SK-N-SH treated with all-trans-retinoic acid at 6 μM for 48 hours (cell line): ENCODE measurements around the gene RGS10.
"Not testable (repeated sequence)": the region's sequence is repeated elsewhere in the genome, so short reads cannot be mapped to it uniquely, and the experiment has no call there.

Experiments
- ATAC-seq: fragments of 200-7000 bp; cut with Tn5 transposase; 3 replicates; pipeline ENCODE4 v1.9.1; 2020; ENCODE audit warnings: mild to moderate bottlenecking, moderate library complexity
- BACH2 ChIP-seq: fragments of 250-450 bp; sonication (Bioruptor Pico); IDR thresholded peaks from 2 replicates; pipeline ENCODE4 v1.9.0; 2021; ENCODE audit warnings: mild to moderate bottlenecking, borderline replicate concordance
- CSDC2 ChIP-seq: fragments of 250-450 bp; sonication (Bioruptor Pico); IDR thresholded peaks from 2 replicates; pipeline ENCODE4 v1.5.0; 2020; ENCODE audit warnings: mild to moderate bottlenecking, moderate library complexity
- ESRRG ChIP-seq: fragments of 250-450 bp; sonication (Bioruptor Pico); IDR thresholded peaks from 2 replicates; pipeline ENCODE4 v1.6.1; 2021; ENCODE audit warnings: mild to moderate bottlenecking
- GLIS3 ChIP-seq: fragments of 250-450 bp; sonication (Bioruptor Pico); IDR thresholded peaks from 2 replicates; pipeline ENCODE4 v1.5.0; 2020; ENCODE audit warnings: mild to moderate bottlenecking, moderate library complexity
- ISL1 ChIP-seq: fragments of 250-450 bp; sonication (Bioruptor Pico); IDR thresholded peaks from 2 replicates; pipeline ENCODE4 v2.1.2; 2022; ENCODE audit warnings: mild to moderate bottlenecking, moderate library complexity
- OSR1 ChIP-seq: fragments of 250-450 bp; sonication (Bioruptor Pico); IDR thresholded peaks from 2 replicates; pipeline ENCODE4 v1.8.0; 2022; ENCODE audit warnings: moderate library complexity, mild to moderate bottlenecking, inconsistent platforms
- PPARA ChIP-seq: fragments of 250-450 bp; sonication (Bioruptor Pico); IDR thresholded peaks from 2 replicates; pipeline ENCODE4 v1.5.0; 2020; ENCODE audit warnings: mild to moderate bottlenecking, borderline replicate concordance
- RARB ChIP-seq: fragments of 250-450 bp; sonication (Bioruptor Pico); IDR thresholded peaks from 2 replicates; pipeline ENCODE4 v1.8.0; 2021; ENCODE audit warnings: mild to moderate bottlenecking, moderate library complexity
- SNAI2 ChIP-seq: fragments of 250-450 bp; sonication (Bioruptor Pico); IDR thresholded peaks from 2 replicates; pipeline ENCODE4 v1.5.0; 2020; ENCODE audit warnings: mild to moderate bottlenecking, moderate library complexity
- TCF4 ChIP-seq: fragments of 250-450 bp; sonication (Bioruptor Pico); IDR thresholded peaks from 2 replicates; pipeline ENCODE4 v1.8.0; 2021; ENCODE audit warnings: mild to moderate bottlenecking, moderate library complexity, borderline replicate concordance
- ZC3H10 ChIP-seq: fragments of 250-450 bp; sonication (Bioruptor Pico); IDR thresholded peaks from 2 replicates; pipeline ENCODE4 v1.5.1; 2021; ENCODE audit warnings: mild to moderate bottlenecking, moderate library complexity
- ZFP3 ChIP-seq: fragments of 250-450 bp; sonication (Bioruptor Pico); IDR thresholded peaks from 2 replicates; pipeline ENCODE4 v1.5.0; 2020; ENCODE audit warnings: mild to moderate bottlenecking, moderate library complexity
- ZFP30 ChIP-seq: fragments of 450-650 bp; formaldehyde crosslinking; IDR thresholded peaks from 2 replicates; pipeline ENCODE4 v1.5.0; 2022; ENCODE audit warnings: mild to moderate bottlenecking, moderate library complexity
- ZNF565 ChIP-seq: fragments of 450-650 bp; formaldehyde crosslinking; conservative IDR thresholded peaks from 2 replicates; pipeline ENCODE4 v1.5.0; 2020; ENCODE audit warnings: low read depth, mild to moderate bottlenecking, moderate library complexity
- ZNF70 ChIP-seq: fragments of 450-650 bp; formaldehyde crosslinking; IDR thresholded peaks from 2 replicates; pipeline ENCODE4 v1.5.0; 2020; ENCODE audit warnings: mild to moderate bottlenecking, moderate library complexity
- ZNF8 ChIP-seq: fragments of 450-650 bp; formaldehyde crosslinking; IDR thresholded peaks from 2 replicates; pipeline ENCODE4 v1.5.0; 2020; ENCODE audit warnings: mild to moderate bottlenecking, moderate library complexity
- TF ChIP-seq, protein P1 (sequence below): fragments of 250-450 bp; sonication (Bioruptor Pico); IDR thresholded peaks from 2 replicates; pipeline ENCODE4 v1.8.0; 2020; ENCODE audit warnings: mild to moderate bottlenecking, moderate library complexity, borderline replicate concordance
- TF ChIP-seq, protein P2 (sequence below): fragments of 250-450 bp; sonication (Bioruptor Pico); IDR thresholded peaks from 2 replicates; pipeline ENCODE4 v1.5.1; 2020; ENCODE audit warnings: low read depth, mild to moderate bottlenecking, moderate library complexity
- TF ChIP-seq, protein P3 (sequence below): fragments of 250-450 bp; sonication (Bioruptor Pico); IDR thresholded peaks from 2 replicates; pipeline ENCODE4 v1.8.0; 2021; ENCODE audit warnings: low read depth, mild to moderate bottlenecking, moderate library complexity, borderline replicate concordance
- TF ChIP-seq, protein P4 (sequence below): fragments of 250-450 bp; sonication (Bioruptor Pico); IDR thresholded peaks from 2 replicates; pipeline ENCODE4 v1.5.1; 2021; ENCODE audit warnings: mild to moderate bottlenecking, moderate library complexity

Gene RGS10

DNA sequence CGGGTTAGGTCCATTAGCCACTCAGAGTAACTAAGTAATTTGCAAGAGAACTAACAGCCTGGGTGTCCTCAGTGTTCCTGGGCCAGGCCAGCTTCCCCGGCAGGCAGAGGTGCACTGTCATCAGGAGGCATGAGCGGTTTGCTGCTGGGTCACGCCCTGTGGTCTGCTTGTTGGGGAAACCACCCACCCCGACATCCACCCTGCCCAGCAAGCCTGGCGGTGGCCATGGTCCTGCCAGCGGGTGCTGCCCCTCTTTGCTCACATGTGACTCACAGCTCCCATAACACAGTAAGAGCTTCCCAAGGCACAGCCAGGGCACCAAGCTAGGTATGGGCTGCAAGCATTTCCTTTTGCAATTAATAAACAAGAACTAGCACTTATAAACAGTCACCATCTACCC is 75.9 kb downstream of the RGS10 start:
- TF ChIP-seq GLIS3 (CRISPR knock-in tag): no peak
- TF ChIP-seq ZFP3 (CRISPR knock-in tag): no peak
- TF ChIP-seq, protein P1, sequence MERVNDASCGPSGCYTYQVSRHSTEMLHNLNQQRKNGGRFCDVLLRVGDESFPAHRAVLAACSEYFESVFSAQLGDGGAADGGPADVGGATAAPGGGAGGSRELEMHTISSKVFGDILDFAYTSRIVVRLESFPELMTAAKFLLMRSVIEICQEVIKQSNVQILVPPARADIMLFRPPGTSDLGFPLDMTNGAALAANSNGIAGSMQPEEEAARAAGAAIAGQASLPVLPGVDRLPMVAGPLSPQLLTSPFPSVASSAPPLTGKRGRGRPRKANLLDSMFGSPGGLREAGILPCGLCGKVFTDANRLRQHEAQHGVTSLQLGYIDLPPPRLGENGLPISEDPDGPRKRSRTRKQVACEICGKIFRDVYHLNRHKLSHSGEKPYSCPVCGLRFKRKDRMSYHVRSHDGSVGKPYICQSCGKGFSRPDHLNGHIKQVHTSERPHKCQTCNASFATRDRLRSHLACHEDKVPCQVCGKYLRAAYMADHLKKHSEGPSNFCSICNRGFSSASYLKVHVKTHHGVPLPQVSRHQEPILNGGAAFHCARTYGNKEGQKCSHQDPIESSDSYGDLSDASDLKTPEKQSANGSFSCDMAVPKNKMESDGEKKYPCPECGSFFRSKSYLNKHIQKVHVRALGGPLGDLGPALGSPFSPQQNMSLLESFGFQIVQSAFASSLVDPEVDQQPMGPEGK (CRISPR knock-in tag): no peak
- no peak for TF ChIP-seq PPARA (CRISPR knock-in tag)
- no peak for TF ChIP-seq ESRRG (CRISPR knock-in tag)
- TF ChIP-seq BACH2 (CRISPR knock-in tag): no peak
- TF ChIP-seq SNAI2: no peak
- TF ChIP-seq ZNF70 (CRISPR knock-in tag): no peak
- no peak for TF ChIP-seq ZNF565

DNA sequence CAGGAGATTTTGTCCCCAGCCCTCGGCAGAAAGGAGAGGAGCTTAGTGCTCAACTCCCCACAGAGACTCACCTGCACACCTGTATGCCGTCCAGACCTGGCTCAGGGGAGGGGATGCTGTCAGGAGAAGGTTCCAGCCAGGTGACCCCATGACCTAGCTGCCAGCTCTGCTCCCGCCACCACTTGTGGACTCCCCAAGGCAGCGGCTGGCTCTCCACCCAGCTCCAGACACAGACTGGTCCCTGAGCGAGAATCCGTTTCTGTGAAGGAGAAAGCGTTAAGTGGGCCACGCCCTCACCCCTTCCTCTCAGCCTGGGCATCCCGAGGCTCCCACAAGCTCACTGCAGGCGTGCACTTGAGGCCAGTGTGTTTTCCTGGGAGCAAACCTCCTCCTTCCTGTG is 76.4 kb downstream of the RGS10 start:
- TF ChIP-seq GLIS3 (CRISPR knock-in tag) (no peak), ISL1 (CRISPR knock-in tag) (no peak), CSDC2 (CRISPR knock-in tag) (no peak), ZFP3 (CRISPR knock-in tag) (no peak), ESRRG (CRISPR knock-in tag) (no peak), BACH2 (CRISPR knock-in tag) (no peak), ZNF565 (no peak), PPARA (CRISPR knock-in tag) (no peak), TCF4 (no peak), ZNF8 (CRISPR knock-in tag) (no peak), SNAI2 (no peak), ZFP30 (no peak), RARB (CRISPR knock-in tag) (no peak), OSR1 (CRISPR knock-in tag) (no peak), ZC3H10 (CRISPR knock-in tag) (no peak)
- TF ChIP-seq, protein P2, sequence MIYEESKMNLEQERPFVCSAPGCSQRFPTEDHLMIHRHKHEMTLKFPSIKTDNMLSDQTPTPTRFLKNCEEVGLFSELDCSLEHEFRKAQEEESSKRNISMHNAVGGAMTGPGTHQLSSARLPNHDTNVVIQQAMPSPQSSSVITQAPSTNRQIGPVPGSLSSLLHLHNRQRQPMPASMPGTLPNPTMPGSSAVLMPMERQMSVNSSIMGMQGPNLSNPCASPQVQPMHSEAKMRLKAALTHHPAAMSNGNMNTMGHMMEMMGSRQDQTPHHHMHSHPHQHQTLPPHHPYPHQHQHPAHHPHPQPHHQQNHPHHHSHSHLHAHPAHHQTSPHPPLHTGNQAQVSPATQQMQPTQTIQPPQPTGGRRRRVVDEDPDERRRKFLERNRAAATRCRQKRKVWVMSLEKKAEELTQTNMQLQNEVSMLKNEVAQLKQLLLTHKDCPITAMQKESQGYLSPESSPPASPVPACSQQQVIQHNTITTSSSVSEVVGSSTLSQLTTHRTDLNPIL (CRISPR knock-in tag): no peak
- TF ChIP-seq, protein P1 (CRISPR knock-in tag): no peak
- TF ChIP-seq, protein P3, sequence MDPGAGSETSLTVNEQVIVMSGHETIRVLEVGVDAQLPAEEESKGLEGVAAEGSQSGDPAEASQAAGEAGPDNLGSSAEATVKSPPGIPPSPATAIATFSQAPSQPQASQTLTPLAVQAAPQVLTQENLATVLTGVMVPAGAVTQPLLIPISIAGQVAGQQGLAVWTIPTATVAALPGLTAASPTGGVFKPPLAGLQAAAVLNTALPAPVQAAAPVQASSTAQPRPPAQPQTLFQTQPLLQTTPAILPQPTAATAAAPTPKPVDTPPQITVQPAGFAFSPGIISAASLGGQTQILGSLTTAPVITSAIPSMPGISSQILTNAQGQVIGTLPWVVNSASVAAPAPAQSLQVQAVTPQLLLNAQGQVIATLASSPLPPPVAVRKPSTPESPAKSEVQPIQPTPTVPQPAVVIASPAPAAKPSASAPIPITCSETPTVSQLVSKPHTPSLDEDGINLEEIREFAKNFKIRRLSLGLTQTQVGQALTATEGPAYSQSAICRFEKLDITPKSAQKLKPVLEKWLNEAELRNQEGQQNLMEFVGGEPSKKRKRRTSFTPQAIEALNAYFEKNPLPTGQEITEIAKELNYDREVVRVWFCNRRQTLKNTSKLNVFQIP (CRISPR knock-in tag): no peak
- TF ChIP-seq, protein P4, sequence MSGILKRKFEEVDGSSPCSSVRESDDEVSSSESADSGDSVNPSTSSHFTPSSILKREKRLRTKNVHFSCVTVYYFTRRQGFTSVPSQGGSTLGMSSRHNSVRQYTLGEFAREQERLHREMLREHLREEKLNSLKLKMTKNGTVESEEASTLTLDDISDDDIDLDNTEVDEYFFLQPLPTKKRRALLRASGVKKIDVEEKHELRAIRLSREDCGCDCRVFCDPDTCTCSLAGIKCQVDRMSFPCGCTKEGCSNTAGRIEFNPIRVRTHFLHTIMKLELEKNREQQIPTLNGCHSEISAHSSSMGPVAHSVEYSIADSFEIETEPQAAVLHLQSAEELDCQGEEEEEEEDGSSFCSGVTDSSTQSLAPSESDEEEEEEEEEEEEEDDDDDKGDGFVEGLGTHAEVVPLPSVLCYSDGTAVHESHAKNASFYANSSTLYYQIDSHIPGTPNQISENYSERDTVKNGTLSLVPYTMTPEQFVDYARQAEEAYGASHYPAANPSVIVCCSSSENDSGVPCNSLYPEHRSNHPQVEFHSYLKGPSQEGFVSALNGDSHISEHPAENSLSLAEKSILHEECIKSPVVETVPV (CRISPR knock-in tag): no peak
- no peak for ATAC-seq

More for the DNA sequence above, 75.9 kb downstream of the RGS10 start:
- no peak; the same call in 1 of the 3 replicates for ATAC-seq

DNA sequence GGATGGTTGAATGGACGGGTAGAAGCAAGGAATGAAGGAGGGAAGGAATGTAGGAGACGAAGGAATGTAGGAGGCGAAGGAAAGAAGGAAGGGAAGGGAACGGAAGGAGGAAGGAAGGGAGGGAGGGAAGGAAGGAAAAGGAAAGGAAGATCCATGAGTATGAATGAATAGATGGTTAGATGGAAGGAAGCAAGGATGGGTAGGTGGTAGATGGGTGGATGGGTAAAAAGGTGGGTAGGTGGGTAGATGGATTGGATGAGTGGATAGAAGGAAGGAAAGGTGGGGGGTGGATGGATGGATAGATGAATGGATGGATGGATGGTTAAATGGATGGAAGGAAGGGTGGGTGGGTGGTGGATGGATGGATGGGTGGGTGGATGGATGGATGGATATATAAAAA is 77.4 kb downstream of the RGS10 start:
- TF ChIP-seq, protein P2 (CRISPR knock-in tag): no peak
- TF ChIP-seq TCF4 (no peak), ZFP3 (CRISPR knock-in tag) (no peak)
- TF ChIP-seq, all 23 proteins: peak for 0
- ATAC-seq: no peak

DNA sequence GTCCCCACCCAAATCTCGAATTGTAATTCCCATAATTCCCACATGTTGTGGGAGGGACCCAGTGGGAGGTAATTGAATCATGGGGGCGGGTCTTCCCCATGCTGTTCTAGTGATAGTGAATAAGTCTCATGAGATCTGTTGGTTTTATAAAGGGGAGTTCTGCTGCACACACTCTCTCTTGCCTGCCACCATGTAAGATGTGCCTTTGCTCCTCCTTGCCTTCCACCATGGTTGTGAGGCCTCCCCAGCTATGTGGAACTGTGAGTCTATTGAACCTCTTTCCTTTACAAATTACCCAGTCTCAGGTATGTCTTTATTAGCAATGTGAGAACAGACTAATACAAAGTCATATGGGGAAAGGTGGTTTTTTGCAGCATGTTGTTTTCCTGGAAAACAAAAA is 79.3 kb downstream of the RGS10 start:
- not testable (repeated sequence) for ATAC-seq
